Skeletal muscle tissue (tissue), 4 donors: ENCODE data around the gene ENC1. TPM values are rescaled to one million over a fixed set of nuclear protein-coding genes. Genes with fewer than 3 reads are reported as not detected.
A peak's percentile ranks its signal among the peaks of the same experiment; 100 is the strongest.

ENCODE experiments used
- H3K27ac ChIP-seq: one replicate; pipeline ENCODE4 v1.7.0; 2013; ENCODE audit warnings: mild to moderate bottlenecking, low read depth, low read length, inconsistent platforms
- H3K27me3 ChIP-seq, 3 donors: one replicate each; pipeline ENCODE4 v1.7.0; 2013; ENCODE audit warnings: low read length in 3 of 3; ENCODE audit not compliant: control insufficient read depth in 3 of 3, insufficient read depth in 3 of 3
- H3K36me3 ChIP-seq, 3 donors: one replicate each; pipeline ENCODE4 v1.7.0; 2013; ENCODE audit warnings: low read length in 3 of 3; ENCODE audit not compliant: control insufficient read depth in 3 of 3, insufficient read depth in 3 of 3
- H3K4me1 ChIP-seq, 3 donors: one replicate each; pipeline ENCODE4 v1.7.0; 2013; ENCODE audit warnings: low read length in 3 of 3, mild to moderate bottlenecking in 3 of 3; ENCODE audit not compliant: control insufficient read depth in 3 of 3, insufficient read depth in 3 of 3
- H3K4me3 ChIP-seq, 3 donors: one replicate each; pipeline ENCODE4 v1.7.0; 2013; ENCODE audit warnings: low read length in 3 of 3
- H3K9ac ChIP-seq, 3 donors: one replicate each; pipeline ENCODE4 v1.7.0; 2013; ENCODE audit warnings: low read length in 3 of 3, mild to moderate bottlenecking in 3 of 3, moderate library complexity in 2 of 3, low read depth in 1 of 3
- H3K9me3 ChIP-seq, 3 donors: one replicate each; pipeline ENCODE4 v1.7.0; 2013; ENCODE audit warnings: low read length in 3 of 3; ENCODE audit not compliant: control insufficient read depth in 3 of 3
- total RNA-seq: library from RNA; depleted of rRNA; stranded (reverse); fragments of >200 nt; gene quantifications from one replicate; pipeline ENCODE4 v1.2.3, GENCODE V29; 2014
- donor health status: Osteomylitis.

The ENC1 gene
- total RNA-seq, 1 donor from 2014 or later = 35.5 TPM

DNA sequence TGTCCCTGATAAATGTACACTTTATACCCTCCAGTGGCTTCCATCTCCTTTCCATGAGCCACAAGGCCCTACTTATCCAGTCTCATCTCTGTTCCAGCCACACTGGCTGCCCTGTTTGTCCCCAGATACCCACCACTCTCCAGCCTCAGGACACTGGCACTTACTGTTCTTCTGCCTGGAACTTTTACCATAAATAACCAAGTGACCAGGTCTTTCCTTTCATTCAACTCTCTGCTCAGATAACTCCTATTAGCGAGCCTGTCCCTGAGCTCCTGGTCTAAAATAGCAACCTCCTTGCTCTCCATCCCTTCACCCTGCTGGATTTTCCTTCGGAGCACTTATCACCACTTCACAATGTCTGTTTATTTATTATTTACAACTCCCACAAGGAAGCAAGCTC is 16.6 kb upstream of the ENC1 start:
- H3K9ac ChIP-seq = no peak overlapping the region

DNA sequence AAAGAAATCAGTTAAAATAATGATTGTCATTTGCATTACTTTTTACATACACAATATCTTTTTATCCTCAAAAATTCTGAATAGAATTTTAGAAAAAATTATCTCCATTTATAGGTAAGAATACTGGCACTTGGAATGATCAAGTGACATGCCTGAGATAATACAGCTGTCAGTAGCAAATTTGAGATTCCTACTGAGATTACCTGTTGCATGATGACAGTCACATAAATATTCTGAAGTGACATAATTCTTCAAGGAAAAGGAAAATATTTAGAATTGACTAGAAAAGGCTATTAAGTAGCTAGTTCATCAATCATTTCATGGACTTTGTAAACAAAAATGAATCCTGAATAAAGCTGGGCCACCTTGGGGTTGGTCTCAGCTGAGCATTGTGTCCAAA is 15.2 kb upstream of the ENC1 start:
- Histone ChIP-seq H3K27ac (no peak overlapping the region), H3K36me3 (no peaks in the 10 kb centered on the region), H3K4me3 (no peak overlapping the region), H3K9me3 (no peaks in the 10 kb centered on the region), H3K9ac (no peak overlapping the region), H3K4me1 (no peaks in the 10 kb centered on the region), H3K27me3 (no peaks in the 10 kb centered on the region)

More for the DNA sequence above, 16.6 kb upstream of the ENC1 start:
- Histone ChIP-seq H3K4me1 (no peaks in the 10 kb centered on the region), H3K4me3 (no peak overlapping the region), H3K27me3 (no peaks in the 10 kb centered on the region), H3K36me3 (no peaks in the 10 kb centered on the region), H3K9me3 (no peaks in the 10 kb centered on the region), H3K27ac (no peak overlapping the region)

DNA sequence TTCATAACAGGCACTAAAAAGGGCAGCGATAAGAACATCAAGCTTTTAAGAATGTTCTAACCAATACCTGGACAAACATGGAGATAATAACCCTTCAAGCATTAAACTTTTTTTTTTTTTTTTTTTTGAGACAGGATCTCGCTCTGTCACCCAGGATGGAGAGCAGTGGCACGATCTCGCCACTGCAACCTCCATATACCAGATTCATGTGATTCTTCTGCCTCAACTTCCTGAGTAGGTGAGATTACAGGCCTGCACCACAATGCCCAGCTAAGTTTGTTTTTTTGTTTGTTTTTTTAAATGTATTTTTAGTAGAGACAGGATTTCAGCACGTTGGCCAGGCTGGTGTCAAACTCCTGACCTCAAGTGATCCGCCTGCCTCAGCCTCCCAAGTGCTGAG is 14.7 kb upstream of the ENC1 start:
- no peak overlapping the region for H3K9ac ChIP-seq
- H3K27ac ChIP-seq = no peak overlapping the region
- no peaks in the 10 kb centered on the region for H3K9me3 ChIP-seq
- H3K27me3 ChIP-seq = no peaks in the 10 kb centered on the region
- no peaks in the 10 kb centered on the region for H3K36me3 ChIP-seq
- no peaks in the 10 kb centered on the region for H3K4me1 ChIP-seq
- H3K4me3 ChIP-seq = no peak overlapping the region

DNA sequence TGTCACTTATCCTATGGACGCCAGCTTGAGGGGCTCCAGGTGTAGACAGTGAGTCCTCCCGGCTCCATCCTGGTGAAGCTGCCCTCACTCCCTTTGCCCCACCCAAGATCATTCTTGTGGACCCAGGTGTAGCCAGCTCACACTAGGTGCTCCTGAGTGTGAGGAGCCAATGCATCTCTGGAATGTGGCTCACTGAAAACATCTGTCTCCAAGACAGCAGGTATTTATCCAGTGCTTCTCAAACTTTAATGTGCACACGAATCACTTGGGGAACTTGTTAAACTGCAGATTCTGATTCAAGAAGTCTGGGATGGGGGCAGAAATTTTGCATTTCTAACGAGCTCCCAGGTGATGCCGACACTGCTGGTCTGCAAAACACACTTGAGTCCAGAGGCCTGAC is 13.5 kb upstream of the ENC1 start:
- no peaks in the 10 kb centered on the region for H3K9me3 ChIP-seq
- H3K27ac ChIP-seq = no peak overlapping the region
- no peaks in the 10 kb centered on the region for H3K4me1 ChIP-seq
- no peak overlapping the region for H3K4me3 ChIP-seq
- H3K36me3 ChIP-seq = no peaks in the 10 kb centered on the region
- H3K27me3 ChIP-seq = no peaks in the 10 kb centered on the region
- H3K9ac ChIP-seq = no peak overlapping the region

DNA sequence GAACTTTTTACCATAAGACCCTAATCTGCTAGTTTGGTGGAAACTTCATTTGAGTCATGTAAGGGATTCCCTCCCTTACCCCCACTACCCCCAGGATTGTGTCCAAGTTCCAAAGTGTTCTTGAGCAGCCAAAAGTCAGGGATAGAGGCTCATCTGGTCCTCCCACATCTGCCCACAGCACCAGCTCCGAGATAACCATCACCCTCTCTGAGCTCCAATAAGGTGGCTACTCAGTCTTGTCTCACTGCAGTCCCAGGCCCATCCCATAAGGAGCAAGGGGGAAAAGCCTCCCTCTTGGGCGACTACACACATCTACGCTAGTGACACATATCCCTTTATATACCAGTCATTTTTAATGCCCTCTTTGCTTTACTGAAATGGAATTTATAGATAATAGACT is 12.0 kb upstream of the ENC1 start:
- H3K4me3 ChIP-seq = no peak overlapping the region
- H3K9me3 ChIP-seq = no peaks in the 10 kb centered on the region
- H3K4me1 ChIP-seq = no peaks in the 10 kb centered on the region

DNA sequence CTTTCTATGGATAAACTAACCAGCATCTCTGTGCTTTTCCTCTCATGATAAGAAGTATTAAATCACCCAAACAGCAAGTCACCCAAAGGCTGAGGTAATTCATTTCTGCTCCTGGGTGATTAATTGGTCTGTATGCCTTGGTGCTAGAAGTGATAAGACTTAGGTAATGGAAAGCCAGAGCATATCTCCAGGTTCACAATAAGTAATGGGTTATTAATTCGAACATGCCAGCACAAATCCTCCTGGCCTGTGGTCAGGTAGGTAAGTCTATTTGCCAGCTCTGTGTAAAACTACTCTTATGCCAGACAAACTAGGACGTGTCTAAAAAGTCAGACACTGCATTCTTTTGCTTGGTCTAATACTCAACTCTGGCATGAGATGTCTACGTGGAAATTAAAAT is 11.2 kb upstream of the ENC1 start:
- H3K27ac ChIP-seq = no peak overlapping the region
- H3K4me1 ChIP-seq = peaks cover 0 to 5% (median 0%) of the 10 kb centered on the region in 3 donors
- H3K27me3 ChIP-seq = no peaks in the 10 kb centered on the region
- H3K4me3 ChIP-seq = no peak overlapping the region
- no peaks in the 10 kb centered on the region for H3K36me3 ChIP-seq
- H3K9ac ChIP-seq = no peak overlapping the region
- no peaks in the 10 kb centered on the region for H3K9me3 ChIP-seq

More for the DNA sequence above, 12.0 kb upstream of the ENC1 start:
- H3K27ac ChIP-seq = no peak overlapping the region
- no peak overlapping the region for H3K9ac ChIP-seq
- H3K36me3 ChIP-seq = no peaks in the 10 kb centered on the region
- no peaks in the 10 kb centered on the region for H3K27me3 ChIP-seq

DNA sequence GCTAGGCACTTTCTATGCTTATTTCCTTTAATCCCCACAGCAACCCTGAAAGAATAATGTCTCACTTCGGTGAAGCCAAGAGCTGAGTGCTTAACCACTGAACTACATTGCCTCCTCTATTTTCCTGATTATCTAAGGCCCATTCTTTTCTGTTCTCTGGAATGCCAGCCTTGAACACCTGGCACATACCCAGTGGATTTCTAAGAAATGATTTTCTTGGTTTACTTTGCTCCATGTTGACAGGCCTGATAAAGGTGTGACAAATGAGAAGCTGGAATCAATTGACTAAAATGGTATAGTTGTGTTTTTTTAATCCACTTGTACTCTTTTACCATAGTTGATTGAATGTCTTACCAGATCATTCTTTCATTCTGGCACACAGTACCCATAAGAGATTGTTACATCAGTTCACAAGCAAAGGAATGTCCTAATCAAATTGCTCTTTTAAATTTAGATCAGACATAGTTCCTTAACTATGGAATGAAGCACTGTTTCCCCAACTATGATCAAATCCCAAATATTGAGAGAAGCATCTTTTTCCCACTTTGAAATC is 9.0 kb upstream of the ENC1 start:
- Histone ChIP-seq H3K27ac (no peak overlapping the region), H3K9ac (no peak overlapping the region), H3K9me3 (no peaks in the 10 kb centered on the region), H3K4me1 (peaks cover 0 to 5% (median 0%) of the 10 kb centered on the region in 3 donors), H3K27me3 (no peaks in the 10 kb centered on the region), H3K36me3 (no peaks in the 10 kb centered on the region), H3K4me3 (no peak overlapping the region)

DNA sequence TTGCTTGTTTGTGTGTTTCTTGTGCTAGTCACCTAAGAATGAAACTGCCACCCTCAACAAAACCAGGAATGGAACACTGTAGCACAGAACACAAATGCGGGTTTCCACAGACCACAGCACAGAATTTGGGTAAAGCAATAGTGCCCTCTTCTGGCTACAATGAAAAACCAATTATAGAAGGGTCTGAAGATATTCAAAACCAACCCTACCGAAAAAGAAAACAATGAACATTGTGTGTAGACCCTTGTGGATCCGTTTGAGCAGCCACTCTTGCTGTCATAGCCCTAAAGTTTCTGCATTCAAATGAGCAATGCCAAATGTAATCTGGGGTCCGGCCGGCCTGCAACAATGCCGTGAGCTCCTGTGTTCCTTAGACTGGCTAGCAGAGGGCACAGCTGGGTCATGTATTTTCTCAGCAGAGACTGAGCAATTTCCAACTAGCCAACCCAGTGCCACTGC is 8.3 kb upstream of the ENC1 start:
- H3K4me1 ChIP-seq = peaks cover 0 to 5% (median 0%) of the 10 kb centered on the region in 3 donors
- no peaks in the 10 kb centered on the region for H3K9me3 ChIP-seq
- no peak overlapping the region for H3K4me3 ChIP-seq
- no peak overlapping the region for H3K27ac ChIP-seq
- H3K9ac ChIP-seq = peak overlapping the region in 1 of 3 donors; percentile 61
- H3K36me3 ChIP-seq = no peaks in the 10 kb centered on the region
- no peaks in the 10 kb centered on the region for H3K27me3 ChIP-seq

DNA sequence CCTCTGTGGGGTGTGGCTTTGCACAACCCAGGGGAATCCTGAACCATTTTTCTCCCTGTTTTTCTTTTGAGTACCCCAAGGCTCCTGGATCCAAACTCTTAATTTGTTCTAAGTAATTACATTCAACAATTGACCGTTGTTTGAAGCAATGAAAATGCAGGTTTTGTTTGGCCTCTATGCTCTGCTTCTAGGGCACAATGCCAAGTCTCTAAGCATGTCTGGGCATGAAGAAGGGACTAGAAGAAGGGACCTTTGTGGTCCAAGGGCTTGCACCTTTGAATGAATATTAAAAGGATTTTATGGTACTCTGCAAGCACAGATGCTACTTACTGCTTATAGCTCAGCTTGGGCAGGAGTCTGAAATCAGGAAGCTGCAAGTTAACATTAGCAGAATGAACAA is 6.6 kb upstream of the ENC1 start:
- Histone ChIP-seq H3K9ac (no peak overlapping the region), H3K36me3 (no peaks in the 10 kb centered on the region), H3K4me1 (peaks cover 0 to 11% (median 2%) of the 10 kb centered on the region in 3 donors), H3K27ac (no peak overlapping the region), H3K9me3 (no peaks in the 10 kb centered on the region), H3K27me3 (no peaks in the 10 kb centered on the region), H3K4me3 (no peak overlapping the region)

DNA sequence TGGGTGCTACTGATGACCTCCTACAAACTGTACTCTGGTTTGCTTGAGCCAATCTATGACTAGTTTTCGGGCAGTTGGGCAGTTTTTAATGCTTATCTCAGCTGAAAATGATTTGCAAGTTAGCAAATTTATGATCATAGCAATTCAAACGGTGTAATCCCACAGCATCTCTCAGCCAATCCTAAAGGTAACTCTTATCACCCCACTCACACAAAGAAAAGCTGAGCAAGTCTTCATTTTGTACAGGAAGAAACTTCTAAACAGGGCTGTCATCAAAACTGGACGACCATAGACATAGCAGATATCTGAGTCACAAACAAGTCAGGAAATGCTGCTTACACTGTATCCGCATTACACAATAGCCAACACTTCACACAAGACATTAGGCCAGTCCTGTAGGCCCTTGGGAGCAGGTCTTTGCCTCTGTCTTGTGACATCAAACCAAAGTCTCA is 2.6 kb upstream of the ENC1 start:
- H3K9ac ChIP-seq = no peak overlapping the region
- peaks cover 22 to 43% (median 26%) of the 10 kb centered on the region in 3 donors for H3K4me1 ChIP-seq
- no peak overlapping the region for H3K4me3 ChIP-seq
- H3K9me3 ChIP-seq = no peaks in the 10 kb centered on the region
- peak overlapping the region; percentile 23 for H3K27ac ChIP-seq
- no peaks in the 10 kb centered on the region for H3K27me3 ChIP-seq
- no peaks in the 10 kb centered on the region for H3K36me3 ChIP-seq
